Liver (tissue), 9 donors: ENCODE results near the gene RNF225. TPM values are rescaled to one million over a fixed set of nuclear protein-coding genes. Genes with fewer than 3 reads are reported as not detected.

ENCODE experiments used
- DNase-seq: peaks from one replicate; pipeline ENCODE4 v3.0.0-alpha.2; 2017; ENCODE audit warnings: low spot score
- H3K27ac ChIP-seq, 2 donors: one replicate each; pipeline ENCODE4 v1.7.0; 2013; ENCODE audit warnings: inconsistent platforms in 2 of 2, low read length in 2 of 2, control low read depth in 1 of 2, low read depth in 1 of 2, mild to moderate bottlenecking in 1 of 2
- H3K27me3 ChIP-seq, 4 donors: one replicate each; pipeline versions ENCODE4 v1.6.1 to v1.7.0; 2013; ENCODE audit warnings: low read length in 3 of 4, inconsistent platforms in 1 of 4, mild to moderate bottlenecking in 1 of 4, moderate library complexity in 1 of 4; ENCODE audit not compliant: control insufficient read depth in 4 of 4, insufficient read depth in 4 of 4
- H3K36me3 ChIP-seq, 4 donors: one replicate each; pipeline versions ENCODE4 v1.6.1 to v1.7.0; 2013; ENCODE audit warnings: low read length in 3 of 4, mild to moderate bottlenecking in 3 of 4, low read depth in 1 of 4, moderate library complexity in 1 of 4; ENCODE audit not compliant: control insufficient read depth in 4 of 4, insufficient read depth in 3 of 4
- H3K4me1 ChIP-seq, 4 donors: one replicate each; pipeline versions ENCODE4 v1.6.1 to v1.7.0; 2013; ENCODE audit warnings: low read length in 3 of 4, mild to moderate bottlenecking in 3 of 4, moderate library complexity in 1 of 4; ENCODE audit not compliant: control insufficient read depth in 4 of 4, insufficient read depth in 4 of 4
- H3K4me3 ChIP-seq, 3 donors: one replicate each; pipeline versions ENCODE4 v1.6.1 to v1.7.0; 2013; ENCODE audit warnings: low read length in 3 of 3, control low read depth in 1 of 3, low read depth in 1 of 3, mild to moderate bottlenecking in 1 of 3
- H3K9ac ChIP-seq, 2 donors: one replicate each; pipeline ENCODE4 v1.7.0; 2013; ENCODE audit warnings: low read length in 2 of 2, mild to moderate bottlenecking in 2 of 2, moderate library complexity in 2 of 2, control low read depth in 1 of 2, low read depth in 1 of 2
- H3K9me3 ChIP-seq, 4 donors: one replicate each; pipeline versions ENCODE4 v1.6.1 to v1.7.0; 2013; ENCODE audit warnings: low read length in 3 of 4; ENCODE audit not compliant: control insufficient read depth in 4 of 4
- ATF3 ChIP-seq: IDR thresholded peaks from 2 replicates; pipeline ENCODE4 v1.6.1; 2016; ENCODE audit warnings: antibody characterized with exemption
- EGR1 ChIP-seq, 2 donors: IDR thresholded peaks; 2 replicates each; pipeline ENCODE4 v1.6.1; 2016 to 2018; ENCODE audit warnings: antibody characterized with exemption in 2 of 2, low read depth in 2 of 2
- FOXA1 ChIP-seq: IDR thresholded peaks from 2 replicates; pipeline ENCODE4 v1.6.1; 2016; ENCODE audit warnings: antibody characterized with exemption
- FOXA2 ChIP-seq: IDR thresholded peaks from 2 replicates; pipeline ENCODE4 v1.6.1; 2016; ENCODE audit warnings: antibody characterized with exemption
- GABPA ChIP-seq, 2 donors: IDR thresholded peaks in 1 of 2; conservative IDR thresholded peaks in 1 of 2; 2 replicates each; pipeline ENCODE4 v1.6.1; 2016; ENCODE audit warnings: antibody characterized with exemption in 2 of 2, mild to moderate bottlenecking in 1 of 2, moderate library complexity in 1 of 2
- HNF4A ChIP-seq, 2 donors: conservative IDR thresholded peaks; 2 replicates each; pipeline ENCODE4 v1.6.1; 2016; ENCODE audit warnings: antibody characterized with exemption in 2 of 2, mild to moderate bottlenecking in 2 of 2
- HNF4G ChIP-seq: IDR thresholded peaks from 2 replicates; pipeline ENCODE4 v1.6.1; 2016; ENCODE audit warnings: antibody characterized with exemption
- JUND ChIP-seq, 2 donors: IDR thresholded peaks; 2 replicates each; pipeline ENCODE4 v1.6.1; 2016; ENCODE audit warnings: antibody characterized with exemption in 2 of 2
- NR2F2 ChIP-seq: IDR thresholded peaks from 2 replicates; pipeline ENCODE4 v1.6.1; 2016; ENCODE audit warnings: antibody characterized with exemption
- RAD21 ChIP-seq, 2 donors: IDR thresholded peaks; 2 replicates each; pipeline ENCODE4 v1.6.1; 2016; ENCODE audit warnings: antibody characterized with exemption in 2 of 2, mild to moderate bottlenecking in 2 of 2
- RXRA ChIP-seq, 2 donors: IDR thresholded peaks; 2 replicates each; pipeline ENCODE4 v1.6.1; 2017 to 2018; ENCODE audit warnings: antibody characterized with exemption in 2 of 2, mild to moderate bottlenecking in 1 of 2
- SP1 ChIP-seq: IDR thresholded peaks from 2 replicates; pipeline ENCODE4 v1.6.1; 2018; ENCODE audit warnings: antibody characterized with exemption, mild to moderate bottlenecking
- TAF1 ChIP-seq: conservative IDR thresholded peaks from 2 replicates; pipeline ENCODE4 v1.6.1; 2016; ENCODE audit warnings: antibody characterized with exemption, mild to moderate bottlenecking
- ZBTB33 ChIP-seq: IDR thresholded peaks from 2 replicates; pipeline ENCODE4 v1.6.1; 2016; ENCODE audit warnings: antibody characterized with exemption
- WGBS: extraction: QIAGEN DNeasy Blood & Tissue Kit; methylation state at CpG from one replicate; pipeline ENCODE4 v1.1.7; 2013; 5-methylcytosine and 5-hydroxymethylcytosine counted together
- polyA plus RNA-seq, 2 donors: library from polyadenylated mRNA; stranded (reverse) in 1 of 2; unstranded in 1 of 2; fragments of 200-250 nt in 1 of 2; fragments of >200 nt in 1 of 2; fragmentation: Nextera tagmentation in 1 of 2; extraction: Ambion mirVana in 1 of 2; gene quantifications; one replicate each; pipeline versions ENCODE4 v1.2.1 to v1.2.3, GENCODE V29; 2013 to 2015
- total RNA-seq, 2 donors: library from RNA; depleted of rRNA; stranded (reverse); fragments of >200 nt; gene quantifications; one replicate each; pipeline ENCODE4 v1.2.3, GENCODE V29; 2014
- TF ChIP-seq, protein P1 (sequence below): IDR thresholded peaks from 2 replicates; pipeline ENCODE4 v1.6.1; 2016; ENCODE audit warnings: antibody characterized with exemption, mild to moderate bottlenecking
- TF ChIP-seq, protein P2 (sequence below): fragments of 150-350 bp; IDR thresholded peaks from 2 replicates; pipeline ENCODE4 v1.5.1; 2017; ENCODE audit warnings: improper control_type of control experiment, low read depth, low read length; ENCODE audit not compliant: missing input control
- donor health status: healthy.
- donor health status: healthy.
- donor health status: healthy.
- donor health status: healthy.
- donor health status: healthy.

RNF225 gene
- total and polyA plus RNA-seq, 4 donors: not detected

DNA sequence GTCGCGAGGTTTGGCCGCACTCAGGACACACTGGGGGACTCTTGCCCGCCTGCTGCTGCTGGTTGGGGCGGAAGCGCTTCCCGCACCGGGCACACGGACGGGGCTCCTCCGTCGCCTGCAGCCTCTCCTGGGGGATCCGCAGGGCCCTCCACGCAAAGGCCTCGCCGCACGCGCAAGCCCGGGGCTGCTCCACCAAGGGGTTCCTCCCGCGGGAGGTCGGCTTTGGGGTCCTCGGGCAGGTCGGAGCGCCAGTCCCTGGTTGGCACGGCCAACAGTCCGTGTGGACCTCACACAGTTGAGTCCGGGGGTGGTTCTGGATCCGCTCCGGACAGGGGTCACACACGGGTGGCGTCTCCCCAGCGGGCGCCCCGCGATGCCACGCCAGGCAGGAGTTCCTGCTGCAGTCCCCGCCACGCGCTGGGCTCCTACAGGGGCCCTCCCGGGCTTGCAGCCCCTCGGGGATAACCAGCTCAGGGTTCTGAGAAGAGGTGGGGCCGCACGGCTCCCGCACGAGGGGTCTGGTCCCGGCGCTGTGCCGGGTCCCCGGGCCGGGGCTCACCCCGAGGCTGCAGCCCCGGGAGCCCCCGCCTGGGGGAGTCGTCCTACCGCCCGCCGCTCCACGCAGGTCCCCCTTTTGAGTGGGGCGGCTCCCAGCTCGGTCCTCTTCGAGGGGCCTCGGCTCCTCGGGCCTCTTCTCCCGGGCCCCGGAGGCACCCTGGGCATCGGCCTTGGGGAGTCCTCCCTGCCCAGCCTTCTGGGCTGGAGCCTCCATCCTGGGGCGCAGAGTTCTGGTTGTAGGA is 26.7 kb upstream of the RNF225 start:
- H3K27me3 ChIP-seq: no peaks in the 10 kb centered on the region
- peaks cover 0 to 2% (median 0%) of the 10 kb centered on the region in 4 donors for H3K36me3 ChIP-seq
- H3K9me3 ChIP-seq: no peaks in the 10 kb centered on the region
- TF ChIP-seq FOXA2: no peak
- TF ChIP-seq EGR1 (IDR thresholded peaks at IDR 0.05; ENCODE audit: low read depth in 2 of 2): no peak
- TF ChIP-seq HNF4G: no peak
- TF ChIP-seq FOXA1: no peak
- no peak for TF ChIP-seq RXRA (IDR thresholded peaks at IDR 0.05)
- TF ChIP-seq JUND (IDR thresholded peaks at IDR 0.05): no peak
- TF ChIP-seq, protein P1, sequence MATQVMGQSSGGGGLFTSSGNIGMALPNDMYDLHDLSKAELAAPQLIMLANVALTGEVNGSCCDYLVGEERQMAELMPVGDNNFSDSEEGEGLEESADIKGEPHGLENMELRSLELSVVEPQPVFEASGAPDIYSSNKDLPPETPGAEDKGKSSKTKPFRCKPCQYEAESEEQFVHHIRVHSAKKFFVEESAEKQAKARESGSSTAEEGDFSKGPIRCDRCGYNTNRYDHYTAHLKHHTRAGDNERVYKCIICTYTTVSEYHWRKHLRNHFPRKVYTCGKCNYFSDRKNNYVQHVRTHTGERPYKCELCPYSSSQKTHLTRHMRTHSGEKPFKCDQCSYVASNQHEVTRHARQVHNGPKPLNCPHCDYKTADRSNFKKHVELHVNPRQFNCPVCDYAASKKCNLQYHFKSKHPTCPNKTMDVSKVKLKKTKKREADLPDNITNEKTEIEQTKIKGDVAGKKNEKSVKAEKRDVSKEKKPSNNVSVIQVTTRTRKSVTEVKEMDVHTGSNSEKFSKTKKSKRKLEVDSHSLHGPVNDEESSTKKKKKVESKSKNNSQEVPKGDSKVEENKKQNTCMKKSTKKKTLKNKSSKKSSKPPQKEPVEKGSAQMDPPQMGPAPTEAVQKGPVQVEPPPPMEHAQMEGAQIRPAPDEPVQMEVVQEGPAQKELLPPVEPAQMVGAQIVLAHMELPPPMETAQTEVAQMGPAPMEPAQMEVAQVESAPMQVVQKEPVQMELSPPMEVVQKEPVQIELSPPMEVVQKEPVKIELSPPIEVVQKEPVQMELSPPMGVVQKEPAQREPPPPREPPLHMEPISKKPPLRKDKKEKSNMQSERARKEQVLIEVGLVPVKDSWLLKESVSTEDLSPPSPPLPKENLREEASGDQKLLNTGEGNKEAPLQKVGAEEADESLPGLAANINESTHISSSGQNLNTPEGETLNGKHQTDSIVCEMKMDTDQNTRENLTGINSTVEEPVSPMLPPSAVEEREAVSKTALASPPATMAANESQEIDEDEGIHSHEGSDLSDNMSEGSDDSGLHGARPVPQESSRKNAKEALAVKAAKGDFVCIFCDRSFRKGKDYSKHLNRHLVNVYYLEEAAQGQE: no peak
- TF ChIP-seq, protein P2, sequence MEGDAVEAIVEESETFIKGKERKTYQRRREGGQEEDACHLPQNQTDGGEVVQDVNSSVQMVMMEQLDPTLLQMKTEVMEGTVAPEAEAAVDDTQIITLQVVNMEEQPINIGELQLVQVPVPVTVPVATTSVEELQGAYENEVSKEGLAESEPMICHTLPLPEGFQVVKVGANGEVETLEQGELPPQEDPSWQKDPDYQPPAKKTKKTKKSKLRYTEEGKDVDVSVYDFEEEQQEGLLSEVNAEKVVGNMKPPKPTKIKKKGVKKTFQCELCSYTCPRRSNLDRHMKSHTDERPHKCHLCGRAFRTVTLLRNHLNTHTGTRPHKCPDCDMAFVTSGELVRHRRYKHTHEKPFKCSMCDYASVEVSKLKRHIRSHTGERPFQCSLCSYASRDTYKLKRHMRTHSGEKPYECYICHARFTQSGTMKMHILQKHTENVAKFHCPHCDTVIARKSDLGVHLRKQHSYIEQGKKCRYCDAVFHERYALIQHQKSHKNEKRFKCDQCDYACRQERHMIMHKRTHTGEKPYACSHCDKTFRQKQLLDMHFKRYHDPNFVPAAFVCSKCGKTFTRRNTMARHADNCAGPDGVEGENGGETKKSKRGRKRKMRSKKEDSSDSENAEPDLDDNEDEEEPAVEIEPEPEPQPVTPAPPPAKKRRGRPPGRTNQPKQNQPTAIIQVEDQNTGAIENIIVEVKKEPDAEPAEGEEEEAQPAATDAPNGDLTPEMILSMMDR: no peak
- TF ChIP-seq NR2F2: no peak
- TF ChIP-seq TAF1: no peak
- no peak for TF ChIP-seq HNF4A (conservative IDR thresholded peaks at IDR 0.05)
- TF ChIP-seq SP1: no peak
- TF ChIP-seq RAD21 (IDR thresholded peaks at IDR 0.05): no peak
- WGBS: 91% methylated on average over 68 of the region's 68 CpGs
- H3K27ac ChIP-seq: no peak overlapping the region
- H3K4me3 ChIP-seq: no peak overlapping the region
- peaks cover 4 to 18% (median 14%) of the 10 kb centered on the region in 4 donors for H3K4me1 ChIP-seq
- DNase-seq: no peak
- H3K9ac ChIP-seq: no peak overlapping the region

GRCh38 chr19:58372311-58373133 is 22.9 kb upstream of the RNF225 start:
- no peak overlapping the region for H3K4me3 ChIP-seq
- no peaks in the 10 kb centered on the region for H3K9me3 ChIP-seq
- peaks cover 0 to 2% (median 0%) of the 10 kb centered on the region in 4 donors for H3K36me3 ChIP-seq
- H3K27ac ChIP-seq: peak overlapping the region; percentile 7 to 41
- 45% methylated on average over 15 of the region's 15 CpGs for WGBS
- H3K27me3 ChIP-seq: no peaks in the 10 kb centered on the region
- no peak overlapping the region for H3K9ac ChIP-seq
- peaks cover 4 to 22% (median 15%) of the 10 kb centered on the region in 4 donors for H3K4me1 ChIP-seq
- DNase-seq: no peak
- TF ChIP-seq HNF4A (conservative IDR thresholded peaks at IDR 0.05) (peak; percentile 15 to 29), ZBTB33 (no peak), TAF1 (no peak), SP1 (peak; percentile 9), GABPA (IDR thresholded peaks at IDR 0.05 in 1 of 2, conservative IDR thresholded peaks at IDR 0.05 in 1 of 2) (no peak), HNF4G (no peak), ATF3 (no peak), NR2F2 (no peak), FOXA2 (no peak)
- TF ChIP-seq, protein P1: no peak
